Neural crest cell (in vitro differentiated cells): Measurements from ENCODE around the gene TTF1. TPM values are rescaled to one million over a fixed set of nuclear protein-coding genes. Genes with fewer than 3 reads are reported as not detected.

Experiments used
- DNase-seq: peaks from one replicate; pipeline ENCODE4 v3.0.0; 2021; ENCODE audit warnings: low read depth, mixed read lengths, low spot score
- H3K27ac Mint-ChIP-seq: one replicate; pipeline ENCODE4 v1.8.0; 2021; ENCODE audit warnings: mild to moderate bottlenecking, mixed read lengths; ENCODE audit not compliant: unreplicated experiment
- H3K27me3 Mint-ChIP-seq: 2 replicates; pipeline ENCODE4 v1.8.0; 2021; ENCODE audit warnings: low read depth, mild to moderate bottlenecking, mixed read lengths
- H3K36me3 Mint-ChIP-seq: 2 replicates; pipeline ENCODE4 v1.8.0; 2021; ENCODE audit warnings: low read depth, mild to moderate bottlenecking, mixed read lengths
- H3K4me1 Mint-ChIP-seq: 2 replicates; pipeline ENCODE4 v1.8.0; 2021; ENCODE audit warnings: mixed read lengths
- H3K4me3 Mint-ChIP-seq: one replicate; pipeline ENCODE4 v1.8.0; 2021; ENCODE audit warnings: mild to moderate bottlenecking, mixed read lengths
- H3K9me3 Mint-ChIP-seq: 2 replicates; pipeline ENCODE4 v1.8.0; 2021; ENCODE audit warnings: mixed read lengths
- total RNA-seq: library from RNA; stranded (reverse); gene quantifications from 2 replicates; pipeline ENCODE4 v1.2.1, GENCODE V29; 2021
- TF ChIP-seq, protein P1 (sequence below): fragments of 200-600 bp; sonication (generic); conservative IDR thresholded peaks from 2 replicates; pipeline ENCODE4 v1.5.0; 2021; ENCODE audit warnings: antibody characterized with exemption, mild to moderate bottlenecking

The TTF1 gene
- total RNA-seq, 1 donor from 2014 or later, result 21.9 TPM

DNA sequence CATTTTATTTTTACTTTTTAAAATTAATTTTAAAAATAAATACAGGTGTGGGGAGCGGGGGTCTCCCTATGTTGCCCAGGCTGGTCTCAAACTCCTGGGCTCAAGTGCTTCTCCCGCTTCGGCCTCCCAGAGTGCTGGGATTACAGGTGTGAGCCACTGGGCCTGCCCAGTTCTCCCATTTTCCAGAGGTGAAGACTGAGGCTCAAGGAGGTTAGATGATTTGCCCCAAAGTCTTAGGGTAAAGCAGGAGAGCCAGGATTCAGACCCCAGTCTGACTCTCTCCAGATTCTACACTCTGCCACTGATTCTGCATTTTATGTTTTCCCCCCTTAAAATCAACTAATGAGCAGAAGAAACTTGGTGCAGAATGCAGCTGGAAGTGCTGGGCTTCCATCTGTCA is 40.2 kb upstream of the TTF1 start:
- no peak for DNase-seq
- peaks cover 13% of the 10 kb centered on the region for H3K27me3 Mint-ChIP-seq
- no peaks in the 10 kb centered on the region for H3K9me3 Mint-ChIP-seq
- H3K36me3 Mint-ChIP-seq, result no peaks in the 10 kb centered on the region
- no peak overlapping the region for H3K27ac Mint-ChIP-seq
- TF ChIP-seq, protein P1, sequence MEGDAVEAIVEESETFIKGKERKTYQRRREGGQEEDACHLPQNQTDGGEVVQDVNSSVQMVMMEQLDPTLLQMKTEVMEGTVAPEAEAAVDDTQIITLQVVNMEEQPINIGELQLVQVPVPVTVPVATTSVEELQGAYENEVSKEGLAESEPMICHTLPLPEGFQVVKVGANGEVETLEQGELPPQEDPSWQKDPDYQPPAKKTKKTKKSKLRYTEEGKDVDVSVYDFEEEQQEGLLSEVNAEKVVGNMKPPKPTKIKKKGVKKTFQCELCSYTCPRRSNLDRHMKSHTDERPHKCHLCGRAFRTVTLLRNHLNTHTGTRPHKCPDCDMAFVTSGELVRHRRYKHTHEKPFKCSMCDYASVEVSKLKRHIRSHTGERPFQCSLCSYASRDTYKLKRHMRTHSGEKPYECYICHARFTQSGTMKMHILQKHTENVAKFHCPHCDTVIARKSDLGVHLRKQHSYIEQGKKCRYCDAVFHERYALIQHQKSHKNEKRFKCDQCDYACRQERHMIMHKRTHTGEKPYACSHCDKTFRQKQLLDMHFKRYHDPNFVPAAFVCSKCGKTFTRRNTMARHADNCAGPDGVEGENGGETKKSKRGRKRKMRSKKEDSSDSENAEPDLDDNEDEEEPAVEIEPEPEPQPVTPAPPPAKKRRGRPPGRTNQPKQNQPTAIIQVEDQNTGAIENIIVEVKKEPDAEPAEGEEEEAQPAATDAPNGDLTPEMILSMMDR, result no peak
- H3K4me3 Mint-ChIP-seq, result no peak overlapping the region
- peaks cover 3% of the 10 kb centered on the region for H3K4me1 Mint-ChIP-seq

GRCh38 chr9:132443951-132444607 is 37.4 kb upstream of the TTF1 start:
- Mint-ChIP-seq H3K27me3 (peaks cover 23% of the 10 kb centered on the region), H3K9me3 (no peaks in the 10 kb centered on the region), H3K36me3 (no peaks in the 10 kb centered on the region), H3K27ac (no peak overlapping the region), H3K4me3 (no peak overlapping the region), H3K4me1 (peaks cover 10% of the 10 kb centered on the region)
- TF ChIP-seq, protein P1, result no peak
- DNase-seq, result no peak

GRCh38 chr9:132441404-132441803 is 34.8 kb upstream of the TTF1 start:
- H3K9me3 Mint-ChIP-seq, result no peaks in the 10 kb centered on the region
- TF ChIP-seq, protein P1, result no peak
- peaks cover 7% of the 10 kb centered on the region for H3K4me1 Mint-ChIP-seq
- peaks cover 15% of the 10 kb centered on the region for H3K27me3 Mint-ChIP-seq
- H3K4me3 Mint-ChIP-seq, result no peak overlapping the region
- no peak for DNase-seq
- H3K27ac Mint-ChIP-seq, result no peak overlapping the region
- no peaks in the 10 kb centered on the region for H3K36me3 Mint-ChIP-seq

GRCh38 chr9:132440735-132441134 is 34.1 kb upstream of the TTF1 start:
- no peak for DNase-seq
- Mint-ChIP-seq H3K4me3 (no peak overlapping the region), H3K36me3 (no peaks in the 10 kb centered on the region), H3K27me3 (peaks cover 18% of the 10 kb centered on the region), H3K27ac (no peak overlapping the region), H3K4me1 (peaks cover 7% of the 10 kb centered on the region), H3K9me3 (no peaks in the 10 kb centered on the region)
- TF ChIP-seq, protein P1, result no peak

DNA sequence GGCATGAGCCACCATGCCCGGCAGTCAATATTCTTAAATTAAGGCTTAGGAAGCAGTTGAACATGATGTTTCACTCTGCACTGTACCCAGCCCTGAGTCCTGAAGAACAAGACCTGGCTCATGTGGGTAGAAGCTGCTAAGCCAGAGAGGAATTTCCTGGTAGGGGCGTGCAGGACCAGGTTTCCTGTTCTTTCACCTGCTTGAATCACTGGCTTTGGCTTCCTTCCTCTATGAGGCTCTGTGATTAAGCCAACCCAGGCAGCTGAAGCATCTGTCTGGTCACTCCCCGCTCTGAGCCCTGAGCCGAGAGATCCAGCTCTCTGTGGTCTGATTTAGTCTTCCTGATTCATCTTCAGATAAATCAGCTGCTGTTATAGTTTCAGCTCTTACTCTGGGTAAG is 32.5 kb upstream of the TTF1 start:
- Mint-ChIP-seq H3K4me3 (no peak overlapping the region), H3K36me3 (no peaks in the 10 kb centered on the region), H3K9me3 (no peaks in the 10 kb centered on the region), H3K27ac (no peak overlapping the region), H3K4me1 (peaks cover 11% of the 10 kb centered on the region), H3K27me3 (peaks cover 20% of the 10 kb centered on the region)
- TF ChIP-seq, protein P1, result no peak
- DNase-seq, result no peak
